ENCODE results near the gene UBR4.

The UBR4 gene

DNA sequence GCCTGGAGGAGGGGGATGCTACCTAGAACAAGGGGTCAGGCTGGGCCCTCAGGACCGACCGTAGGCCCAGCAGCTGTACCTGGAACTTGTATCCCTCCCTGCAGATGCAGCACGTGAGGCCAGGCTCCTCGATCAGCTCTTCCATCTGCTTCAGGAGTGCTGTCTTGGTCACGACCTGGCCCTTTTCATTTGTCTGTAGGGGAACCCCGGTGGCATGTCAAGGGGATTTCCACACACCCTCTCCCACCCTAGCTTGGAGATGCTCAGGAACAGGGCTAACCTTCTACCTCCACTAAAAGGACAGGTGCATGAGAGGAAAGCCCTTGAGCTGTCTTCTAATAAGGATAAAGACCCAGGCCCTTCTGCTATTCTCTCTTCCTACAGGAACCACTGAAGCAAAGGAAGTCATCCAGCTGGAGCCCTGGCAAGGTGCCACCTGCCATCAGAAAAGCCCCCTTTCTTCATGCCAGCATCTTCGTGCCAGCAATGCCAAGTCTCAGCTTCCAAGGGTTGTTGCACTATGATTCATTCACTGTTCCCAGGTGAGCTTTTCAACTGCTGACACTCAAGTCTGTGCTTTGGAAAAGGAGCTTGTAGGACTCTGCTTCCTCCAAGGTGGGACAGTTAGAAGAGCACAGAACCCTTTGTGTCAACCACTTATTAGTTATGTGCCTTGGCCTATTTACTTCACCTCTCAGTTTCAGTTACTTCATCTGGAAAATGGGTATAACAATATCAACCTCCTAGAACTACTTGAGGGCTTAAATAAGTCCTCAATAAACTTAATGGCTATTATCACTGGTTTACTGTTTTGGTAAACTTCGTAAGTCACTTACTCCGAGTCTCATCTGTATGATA is 122.1 kb downstream of the UBR4 start:
- DNase-seq: no peak

DNA sequence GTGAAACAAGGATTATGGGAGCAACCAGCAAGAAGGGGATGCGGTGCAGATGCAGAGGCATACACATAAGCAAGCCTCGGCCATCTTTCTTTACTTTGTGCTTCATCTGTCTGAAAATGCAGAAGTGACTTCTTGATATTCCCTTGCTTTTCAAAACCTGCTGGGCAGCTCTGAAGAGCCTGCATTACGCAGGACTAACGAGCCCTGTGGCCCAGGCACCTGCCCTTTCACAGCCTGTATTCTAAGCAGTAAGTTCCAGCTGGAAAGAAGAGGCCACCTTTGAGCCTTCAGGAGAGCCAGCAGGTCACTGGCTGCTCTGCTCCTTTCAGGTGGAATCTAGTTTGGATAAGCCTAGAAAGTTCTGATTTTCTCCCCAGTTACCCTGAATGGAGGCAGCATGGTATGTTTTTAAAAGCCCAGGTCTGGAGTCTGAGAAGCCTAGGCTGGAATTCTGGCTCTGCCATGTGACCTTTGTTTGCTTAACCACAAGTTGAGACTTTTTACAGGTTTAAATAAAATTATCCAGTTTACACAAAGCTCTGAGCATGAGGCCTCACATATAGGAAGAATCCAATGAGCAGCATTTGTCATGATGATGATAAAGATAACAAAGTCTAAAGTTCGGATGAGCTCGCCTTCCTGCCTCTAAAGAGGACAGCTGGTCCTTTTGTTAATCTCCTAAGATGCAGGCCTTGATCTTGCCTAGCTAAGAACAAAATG is 122.9 kb downstream of the UBR4 start:
- no peak for DNase-seq

DNA sequence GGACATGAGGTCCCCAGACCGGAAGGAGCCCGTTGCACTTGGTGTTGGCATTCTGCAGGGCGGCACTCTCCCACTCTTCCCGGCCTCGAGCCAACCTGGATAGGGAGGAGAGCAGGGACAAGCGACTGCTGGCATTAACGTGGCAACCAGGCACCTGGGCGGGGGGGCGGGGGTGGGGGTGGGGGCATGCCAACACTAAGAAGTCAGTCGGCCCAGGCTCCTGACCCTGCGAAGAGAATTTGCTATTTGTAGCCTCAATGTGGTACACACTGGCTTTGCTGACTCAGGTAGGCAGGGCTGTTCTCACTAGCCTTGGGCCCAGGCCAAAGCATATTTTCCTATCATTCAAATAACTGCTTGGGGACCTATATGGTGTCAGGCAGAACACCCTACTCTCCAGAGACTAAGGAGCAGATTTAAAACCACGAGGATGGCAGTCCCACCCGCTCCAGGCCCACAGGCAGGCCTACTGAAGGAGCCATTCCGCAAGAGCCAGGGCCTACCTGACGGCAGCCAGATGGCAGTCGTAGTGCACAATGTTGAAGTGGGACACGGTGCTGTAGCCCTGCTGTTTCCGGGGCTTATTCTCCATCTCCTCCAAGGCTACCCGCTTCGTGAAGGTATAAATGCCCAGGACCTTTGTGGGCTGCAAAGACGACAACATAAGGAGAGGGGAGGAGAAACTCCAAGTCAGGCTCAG is 123.7 kb downstream of the UBR4 start:
- DNase-seq: no peak

DNA sequence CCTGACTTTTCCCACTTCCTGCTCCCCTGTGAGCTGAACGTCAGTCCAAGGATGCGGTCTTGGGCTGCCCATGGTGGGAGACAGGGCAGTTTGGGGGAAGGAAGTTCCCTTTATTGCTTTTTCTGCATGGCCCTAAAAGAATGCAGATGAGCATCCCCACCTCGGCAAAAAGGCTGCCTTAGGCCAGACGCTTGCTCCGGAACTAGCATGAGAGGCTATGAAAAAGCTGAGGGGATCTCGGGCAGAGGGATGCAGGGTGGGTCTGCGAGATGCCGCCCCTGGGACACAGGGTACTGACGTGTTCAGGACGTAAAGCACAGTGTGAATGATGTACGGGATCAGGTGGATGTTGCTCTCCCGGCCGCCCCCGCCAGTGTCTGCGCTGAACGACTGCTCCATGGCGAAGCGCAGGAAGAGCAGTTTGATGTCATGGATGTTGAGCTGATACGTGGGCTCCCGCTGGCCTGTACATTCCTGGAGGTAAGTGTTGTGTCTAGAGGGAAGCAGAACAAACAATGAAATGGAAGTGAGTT is 125.8 kb downstream of the UBR4 start:
- no peak for DNase-seq

DNA sequence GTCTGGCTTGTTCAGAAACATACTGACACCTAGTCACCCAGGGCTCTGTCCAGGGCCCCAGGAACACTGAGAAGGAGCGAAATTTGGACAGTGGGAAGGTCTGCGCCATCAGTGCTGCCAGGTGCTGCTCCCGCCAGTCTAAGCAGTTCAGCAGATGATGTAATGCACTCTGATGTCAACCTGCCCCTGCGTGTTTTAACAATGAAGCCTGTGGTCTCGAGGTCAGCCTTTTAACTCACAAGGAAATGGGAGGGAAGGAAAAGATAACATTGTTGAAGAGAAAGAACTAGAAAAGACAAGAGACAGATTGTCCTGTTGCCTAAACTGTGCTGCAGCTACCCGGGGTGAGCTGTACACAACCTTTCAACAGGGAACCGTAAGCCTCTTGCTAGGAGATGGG is 127.0 kb downstream of the UBR4 start:
- no peak for DNase-seq

DNA sequence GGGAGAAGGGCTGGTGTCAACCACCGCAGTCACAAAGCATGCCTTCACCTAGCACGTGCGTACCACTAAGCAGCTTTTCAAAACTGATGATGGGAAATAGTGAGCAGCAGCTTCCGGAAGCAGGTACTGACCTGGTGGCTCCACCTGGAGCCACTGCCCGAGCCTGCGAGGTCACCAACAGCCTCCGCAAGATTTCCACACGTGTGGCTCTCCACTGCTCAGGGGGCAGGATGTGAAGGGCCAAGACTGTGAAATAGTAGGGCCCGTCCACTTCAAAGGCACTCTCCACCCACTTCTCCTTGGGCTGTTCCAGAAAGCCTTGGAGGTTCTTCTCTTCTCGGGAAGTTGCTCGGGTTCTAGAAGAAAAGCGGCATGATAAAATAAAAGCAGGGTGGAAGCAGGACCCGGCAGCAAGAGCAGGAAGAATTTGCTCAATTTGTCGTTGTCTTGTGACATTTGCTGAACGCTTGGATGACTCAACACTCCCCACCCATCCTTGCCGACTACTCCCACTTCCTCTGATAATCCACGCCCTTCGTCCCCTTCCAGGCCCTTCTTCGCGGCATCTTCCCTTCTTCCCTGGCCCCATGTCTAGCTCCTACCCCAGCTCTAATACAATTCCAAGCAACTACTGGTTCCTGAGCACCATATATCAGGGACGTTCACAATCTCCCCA is 128.7 kb downstream of the UBR4 start:
- DNase-seq: no peak

DNA sequence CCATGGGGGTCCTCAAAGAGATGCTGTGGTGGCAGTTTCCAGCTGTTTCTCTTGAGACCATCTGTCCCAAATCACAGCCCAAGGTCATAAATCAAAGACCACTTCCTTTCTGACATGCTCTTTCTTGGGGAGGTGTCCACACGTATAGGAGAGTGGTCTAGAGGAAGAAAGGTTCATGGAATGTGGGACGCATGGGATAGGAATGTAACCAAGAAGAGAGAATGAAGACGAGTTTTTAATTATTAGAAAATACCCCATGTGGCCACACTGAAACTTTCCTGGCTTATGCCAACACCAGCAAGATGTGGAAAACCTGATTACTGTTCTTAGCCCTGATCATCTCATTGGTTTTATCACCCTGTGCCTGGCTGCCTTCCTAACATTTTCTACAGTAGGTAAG is 129.3 kb downstream of the UBR4 start:
- DNase-seq: no peak

DNA sequence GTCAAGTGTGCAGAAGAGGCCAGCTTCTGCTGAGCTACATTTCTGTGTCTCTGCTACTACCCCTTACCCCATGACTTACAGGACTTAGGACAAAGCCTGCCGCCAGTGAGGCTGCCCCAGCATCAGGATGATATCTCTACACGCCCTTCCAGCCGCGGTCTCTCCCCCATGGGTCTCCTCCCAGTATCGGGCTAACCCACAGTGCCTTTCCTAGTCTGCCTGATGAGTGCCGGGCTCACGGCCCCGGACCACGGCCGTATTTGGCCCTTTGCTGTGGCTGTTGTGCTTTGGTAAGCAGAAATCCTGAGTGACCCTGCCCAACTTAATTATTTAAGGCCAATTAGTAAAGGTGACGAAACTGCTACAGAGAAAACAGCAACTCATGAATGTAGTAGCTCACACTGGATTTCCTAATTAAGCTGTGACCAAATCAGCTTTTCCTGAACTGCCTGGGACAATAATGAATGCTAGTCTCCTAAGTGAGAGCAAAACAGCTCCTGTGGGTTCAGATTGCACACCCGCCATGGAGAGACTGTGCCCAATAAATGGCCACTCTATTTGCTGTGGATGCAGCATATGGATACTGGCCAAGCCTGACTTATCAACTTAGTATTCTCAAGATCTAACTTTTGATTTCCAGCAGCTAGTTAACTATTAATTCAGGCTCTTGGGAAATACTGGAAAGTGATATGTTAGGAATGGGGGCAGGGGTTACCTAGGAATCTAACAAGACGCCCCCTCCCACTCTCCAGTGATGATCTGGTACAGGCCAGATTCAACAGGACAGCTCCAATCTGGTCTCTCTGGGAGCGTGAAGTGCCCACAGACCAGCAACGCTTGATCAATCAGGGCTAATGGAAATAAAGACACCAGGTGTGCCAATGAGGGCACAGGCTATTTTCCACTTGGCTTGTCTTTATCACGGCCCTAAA is 130.3 kb downstream of the UBR4 start:
- DNase-seq: no peak

DNA sequence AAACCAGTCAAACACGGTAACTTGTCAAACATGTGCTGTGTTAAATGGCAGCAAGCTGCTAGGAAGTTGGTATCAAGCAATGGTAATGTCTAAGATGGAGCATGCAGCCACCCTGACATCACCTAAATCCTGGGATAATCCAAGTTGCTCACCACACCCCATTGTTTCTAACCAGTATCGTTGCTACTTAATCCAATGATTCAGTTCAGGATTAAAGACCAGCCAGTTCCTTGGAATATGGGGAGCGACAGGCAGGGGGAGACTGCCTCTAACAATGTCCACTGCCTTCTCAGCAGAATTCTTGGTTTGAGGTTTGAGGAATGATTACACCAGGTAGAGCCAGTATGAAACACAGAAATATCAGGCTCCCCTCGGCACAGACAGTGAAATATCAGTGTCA is 131.5 kb downstream of the UBR4 start:
- no peak for DNase-seq

DNA sequence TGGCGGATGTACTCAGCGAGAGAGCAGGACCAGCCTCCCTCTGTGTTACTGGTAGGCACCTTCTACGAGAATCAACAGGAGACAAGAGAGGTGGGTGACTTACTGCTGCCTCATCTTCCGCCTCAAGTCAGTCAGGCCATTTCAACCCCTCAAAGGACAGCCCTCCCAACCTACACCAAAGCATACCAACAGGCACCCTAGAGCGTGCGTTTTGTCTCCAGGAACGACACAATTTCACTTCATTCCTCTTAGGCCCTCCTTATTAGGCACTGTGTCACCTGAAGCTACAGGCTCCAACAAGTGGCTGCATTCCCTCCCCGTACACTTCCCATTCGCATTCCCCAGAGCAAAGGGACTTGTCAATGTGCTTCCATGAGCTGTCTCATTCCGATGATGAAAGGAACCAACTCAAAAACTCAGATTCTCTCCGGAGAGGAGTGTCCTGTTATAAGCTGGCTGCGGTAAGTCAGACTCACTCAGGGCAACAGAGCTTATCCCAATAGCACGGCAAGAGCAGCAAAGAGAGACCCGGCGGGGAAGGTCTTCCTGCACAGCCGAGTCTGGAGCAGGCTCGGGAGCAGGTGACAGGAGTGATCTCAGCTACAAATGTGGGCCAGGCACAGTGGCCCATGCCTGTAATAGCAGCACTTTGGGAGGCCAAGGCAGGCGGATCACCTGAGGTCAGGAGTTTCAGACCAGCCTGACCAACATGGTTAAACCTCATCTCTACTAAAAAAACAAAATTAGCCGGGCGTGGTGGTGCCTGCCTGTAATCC is 133.0 kb downstream of the UBR4 start:
- no peak for DNase-seq

DNA sequence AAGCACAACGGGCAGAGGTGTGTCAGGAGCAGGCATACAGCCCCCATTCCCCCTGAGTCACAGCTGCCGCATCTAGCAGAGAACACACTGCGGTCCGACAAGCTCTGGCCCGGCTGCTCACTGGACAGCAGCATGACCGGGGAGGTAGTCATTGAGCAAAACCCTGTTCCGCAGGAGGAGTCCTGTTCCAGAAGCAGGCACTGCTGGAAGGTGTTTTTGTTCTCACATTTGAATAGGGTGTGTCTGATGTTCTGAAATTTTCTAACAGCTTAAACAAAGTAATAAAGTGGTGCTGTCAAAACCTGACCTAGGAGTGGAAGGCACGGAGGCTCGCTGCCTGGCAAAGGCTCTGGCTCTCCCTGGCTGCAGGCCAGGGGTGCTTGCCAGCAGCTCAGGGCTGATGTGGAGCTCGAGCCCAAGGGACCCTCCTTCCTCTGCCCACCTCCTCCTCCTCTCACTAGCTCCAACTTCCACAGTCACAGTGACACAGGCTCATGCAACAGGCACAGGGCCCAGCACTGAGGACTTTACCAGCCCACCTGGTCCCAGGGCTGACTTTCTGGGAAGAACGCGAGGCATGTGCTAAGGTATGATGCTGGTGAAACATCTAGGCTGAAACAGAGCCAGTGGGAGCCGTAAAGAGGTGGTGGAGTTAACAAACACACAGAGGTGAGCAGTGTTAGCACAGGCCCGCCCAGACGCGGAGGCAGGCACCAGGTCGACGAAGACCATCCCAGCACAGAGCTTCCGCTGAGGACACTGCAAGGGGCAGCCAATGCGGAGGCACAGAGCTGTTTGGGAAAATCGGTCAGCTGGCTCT is 135.0 kb downstream of the UBR4 start:
- no peak for DNase-seq

DNA sequence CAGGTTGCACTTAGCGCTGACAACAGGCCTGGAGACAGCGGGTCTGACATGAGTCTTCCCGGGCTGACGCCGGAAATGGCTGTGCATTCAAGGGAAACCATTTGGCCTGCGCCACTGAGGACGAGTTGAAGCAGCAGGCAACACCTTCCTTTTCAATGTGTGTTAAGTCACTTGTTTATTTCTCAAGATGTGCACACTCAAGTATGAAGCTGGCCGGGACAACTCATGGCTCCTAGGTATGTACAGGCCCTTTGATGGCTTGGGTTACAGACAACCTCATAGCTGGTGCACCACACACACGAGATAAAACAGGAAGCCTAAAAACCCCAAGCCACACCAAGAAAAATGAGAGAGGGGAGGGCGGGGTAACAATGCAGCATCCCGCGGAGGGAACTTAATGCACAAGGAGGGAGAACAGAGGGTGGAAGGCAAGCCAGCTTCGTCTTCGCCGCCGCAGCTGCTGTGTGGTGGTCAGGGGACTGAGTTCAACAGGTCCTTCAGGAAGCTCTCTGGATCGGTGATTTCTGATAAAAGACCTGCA is 135.6 kb downstream of the UBR4 start:
- no peak for DNase-seq

DNA sequence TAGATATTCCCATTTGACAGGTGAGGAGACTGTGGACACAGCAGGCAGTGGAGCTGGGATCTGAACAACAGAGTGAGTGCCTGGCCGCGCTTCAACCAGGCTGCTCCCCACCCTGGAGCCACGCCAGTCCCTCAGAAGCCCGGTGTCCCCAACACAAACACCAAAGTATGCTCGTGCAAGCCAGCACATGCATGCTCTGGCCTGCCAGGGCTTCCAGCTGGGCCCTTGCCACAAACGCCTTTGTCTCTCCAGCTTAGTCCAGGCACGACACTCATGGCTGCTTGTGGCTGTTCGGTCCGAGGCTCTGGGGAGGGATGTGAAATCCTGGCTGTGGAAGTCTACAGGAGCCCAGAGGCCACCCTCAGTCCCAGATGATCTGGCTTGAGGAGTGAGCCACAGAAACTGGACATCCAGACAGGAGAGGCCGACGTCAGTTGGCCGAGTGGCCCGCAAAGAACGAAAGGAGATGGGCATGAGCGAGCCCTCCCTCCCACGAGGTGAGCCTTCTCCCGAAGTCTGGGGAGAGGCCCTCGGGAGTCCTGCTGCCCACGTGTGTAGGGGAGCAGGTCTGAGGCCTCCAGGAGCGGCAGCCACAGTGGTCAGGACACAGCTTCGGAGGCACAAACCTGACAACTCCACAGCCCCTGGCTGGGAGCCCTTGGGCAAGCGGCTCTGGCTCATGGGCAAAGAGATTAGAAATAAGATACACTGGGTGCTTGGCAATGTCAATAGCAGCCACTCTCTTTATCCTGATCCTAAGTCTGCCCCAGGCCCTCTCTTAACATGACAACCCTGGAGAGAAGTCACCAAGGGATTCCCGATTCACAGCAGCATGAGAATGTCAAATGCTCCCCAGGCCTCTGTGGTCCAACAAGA is 136.5 kb downstream of the UBR4 start:
- no peak for DNase-seq

DNA sequence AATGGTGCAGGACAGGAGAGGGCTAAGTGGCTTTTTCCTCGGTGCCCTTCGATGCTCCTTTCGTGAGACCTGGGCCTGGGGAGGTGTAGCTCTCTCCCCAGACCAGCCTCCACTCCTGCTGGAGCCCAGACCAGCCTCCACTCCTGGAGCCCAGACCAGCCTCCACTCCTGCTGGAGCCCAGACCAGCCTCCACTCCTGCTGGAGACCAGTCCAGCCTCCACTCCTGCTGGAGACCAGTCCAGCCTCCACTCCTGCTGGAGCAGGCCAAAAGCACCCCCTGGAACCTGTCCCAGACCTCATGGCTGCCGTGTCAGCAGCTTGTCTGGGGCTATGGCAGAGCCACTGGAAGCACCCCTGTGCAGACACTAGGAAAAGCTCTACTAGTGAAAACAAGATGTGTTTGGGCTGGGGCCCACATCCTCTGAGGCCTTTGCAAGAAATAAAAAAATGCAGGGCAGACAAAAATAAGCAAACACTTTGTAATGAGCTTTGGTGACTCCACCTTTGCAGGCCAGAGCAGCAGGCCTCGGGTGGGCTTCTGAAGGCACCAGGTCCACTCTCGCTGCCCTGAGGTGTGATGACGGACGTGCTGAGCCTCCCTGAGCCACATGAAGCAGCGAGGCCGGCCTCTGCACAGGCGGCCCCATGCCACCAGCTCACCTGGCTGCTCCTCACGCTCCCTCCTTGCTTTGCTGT is 137.6 kb downstream of the UBR4 start:
- DNase-seq: no peak

DNA sequence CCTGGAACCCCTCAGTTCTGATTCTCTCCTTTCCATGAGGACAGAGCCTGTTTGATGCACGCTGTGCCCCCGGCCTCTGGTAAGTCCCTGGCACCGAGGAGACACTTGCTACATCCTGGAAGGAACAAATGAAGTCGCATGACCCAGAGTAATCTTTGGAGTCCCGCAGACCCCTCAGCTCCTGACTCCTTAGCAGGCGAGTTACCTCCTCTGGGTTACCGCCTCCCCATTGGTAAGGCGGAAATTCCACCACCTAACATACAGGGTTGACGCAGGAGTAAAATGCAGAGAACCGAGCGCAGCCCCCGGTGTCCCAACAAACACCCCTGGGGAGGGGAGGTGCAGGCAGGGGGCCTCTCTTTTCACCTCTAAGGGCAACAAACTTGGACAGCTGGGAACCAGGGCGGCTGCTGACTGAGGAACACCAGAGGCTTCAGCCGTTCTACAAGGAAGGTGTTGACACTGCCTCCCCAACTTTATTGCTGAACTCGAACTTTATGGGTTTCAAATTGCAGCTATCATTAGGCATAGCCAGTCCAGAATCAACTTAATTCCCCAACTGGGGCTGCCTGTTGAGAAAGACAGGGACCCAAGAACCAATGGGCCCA is 138.3 kb downstream of the UBR4 start:
- no peak for DNase-seq

DNA sequence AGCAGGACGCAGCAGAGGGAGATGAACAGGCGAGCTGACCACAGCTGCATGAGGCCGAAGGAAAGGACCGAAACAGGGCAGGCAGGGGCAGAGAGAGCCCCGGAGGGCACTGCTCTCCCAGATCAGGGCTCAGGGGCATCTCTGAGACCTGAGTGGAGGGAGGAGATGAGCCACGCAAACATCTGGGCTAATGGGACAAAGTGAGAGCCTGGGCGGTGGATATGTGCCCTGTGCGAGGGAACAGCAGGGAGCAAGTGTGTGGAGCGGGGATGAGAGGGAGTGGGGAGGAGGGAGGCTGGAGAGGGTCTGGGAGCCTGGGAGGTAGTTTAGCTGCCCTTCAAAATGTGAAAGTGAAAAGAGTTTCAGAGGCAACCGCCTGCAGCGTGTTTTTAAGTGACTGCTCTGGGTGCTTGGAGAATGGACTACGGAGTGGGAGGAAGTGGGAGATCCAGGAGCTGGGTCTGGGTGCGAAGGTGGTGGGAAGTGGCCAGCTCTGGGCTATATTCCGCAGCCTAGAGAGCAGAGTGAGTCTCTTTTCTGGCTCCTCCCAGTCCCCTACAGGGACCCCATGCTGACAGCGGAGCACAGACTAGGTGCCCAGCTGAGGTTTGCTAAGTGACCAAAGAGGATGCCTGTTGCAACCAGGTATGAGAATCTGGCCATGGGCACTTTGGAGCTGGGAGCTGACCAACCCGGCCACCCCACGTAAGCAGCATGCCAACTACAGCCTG is 139.0 kb downstream of the UBR4 start:
- DNase-seq: no peak

DNA sequence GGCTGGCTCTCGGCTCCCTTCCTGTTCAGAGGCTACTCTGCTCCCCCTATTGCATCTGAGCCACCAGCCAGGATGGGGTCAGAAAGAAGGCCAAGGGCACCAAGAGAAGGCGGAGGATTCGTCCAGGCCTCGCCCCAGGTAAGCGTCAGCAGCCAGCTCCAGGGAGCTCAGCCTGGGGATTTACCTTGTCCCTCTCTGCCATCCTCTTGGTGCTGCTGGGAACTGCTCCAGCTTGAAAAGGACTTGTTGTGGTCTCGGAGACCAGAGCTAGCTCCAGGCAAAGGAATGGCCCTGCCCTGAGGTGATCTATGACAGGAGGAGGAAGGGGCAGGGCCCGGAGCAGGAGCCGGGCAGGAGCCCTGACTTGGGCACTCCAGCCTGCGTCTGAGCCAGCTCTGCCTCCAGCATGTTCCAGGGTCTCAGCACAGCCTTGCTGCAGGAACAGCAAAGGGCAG is 139.8 kb downstream of the UBR4 start:
- no peak for DNase-seq

Measured in retina (tissue), 1 donor.